Rectal smooth muscle tissue (tissue), 1 donor: ENCODE measurements around the gene CAND1.
"Not testable (repeated sequence)": the region's sequence is repeated elsewhere in the genome, so short reads cannot be mapped to it uniquely, and the experiment has no call there.

ENCODE experiments used
- H3K27ac ChIP-seq: one replicate; pipeline ENCODE4 v1.7.0; 2013; ENCODE audit warnings: low read depth, low read length, inconsistent platforms
- H3K27me3 ChIP-seq: one replicate; pipeline ENCODE4 v1.7.0; 2013; ENCODE audit warnings: low read length; ENCODE audit not compliant: control insufficient read depth, insufficient read depth
- H3K36me3 ChIP-seq: one replicate; pipeline ENCODE4 v1.7.0; 2013; ENCODE audit warnings: low read length; ENCODE audit not compliant: control insufficient read depth, insufficient read depth
- H3K4me1 ChIP-seq: one replicate; pipeline ENCODE4 v1.7.0; 2013; ENCODE audit warnings: low read length; ENCODE audit not compliant: control insufficient read depth, insufficient read depth
- H3K4me3 ChIP-seq: one replicate; pipeline ENCODE4 v1.7.0; 2013; ENCODE audit warnings: low read length
- H3K9ac ChIP-seq: one replicate; pipeline ENCODE4 v1.7.0; 2013; ENCODE audit warnings: low read length

The CAND1 gene

DNA sequence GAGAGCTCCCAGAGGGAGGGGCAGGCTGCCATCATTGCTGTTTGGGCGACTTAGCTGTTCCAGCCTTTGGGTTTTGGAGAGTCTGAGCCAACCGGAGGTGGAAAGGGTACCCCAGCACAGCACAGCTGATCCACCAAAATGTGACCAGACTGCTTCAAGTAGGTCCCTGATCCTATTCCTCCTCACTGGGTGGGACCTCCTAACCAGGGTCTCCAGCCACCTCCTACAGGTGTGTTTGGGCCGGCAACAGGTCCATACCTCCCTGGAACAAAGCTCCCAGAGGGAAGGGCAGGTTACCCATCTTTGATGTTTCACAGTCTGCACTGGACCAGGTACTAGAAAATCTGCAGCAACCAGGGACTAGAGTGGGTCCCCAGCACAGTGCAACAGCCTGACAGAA, 53.8 kb downstream of the CAND1 start:
- Histone ChIP-seq H3K27ac (no peak overlapping the region), H3K4me3 (no peak overlapping the region), H3K27me3 (no peaks in the 10 kb centered on the region), H3K9ac (no peak overlapping the region), H3K4me1 (no peaks in the 10 kb centered on the region), H3K36me3 (no peaks in the 10 kb centered on the region)

DNA sequence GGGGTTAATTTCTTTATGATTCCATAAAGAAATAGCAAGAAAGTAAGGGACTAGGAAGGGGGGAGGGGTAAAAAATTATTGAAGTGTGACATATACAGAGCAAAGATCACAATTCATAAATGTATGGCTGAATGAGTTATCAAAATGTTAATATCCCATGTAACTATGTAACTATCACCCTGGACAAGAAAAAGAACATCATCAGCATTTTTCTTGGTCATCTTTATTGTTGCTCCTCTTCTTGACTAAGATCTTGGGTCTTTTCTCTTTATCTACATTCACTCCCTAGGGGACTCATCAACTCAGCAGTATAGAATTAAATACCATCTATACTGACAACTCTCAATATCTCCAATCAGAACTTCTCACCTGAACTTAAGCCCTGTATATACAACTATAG, 57.5 kb downstream of the CAND1 start:
- Histone ChIP-seq H3K27me3 (no peaks in the 10 kb centered on the region), H3K27ac (no peak overlapping the region), H3K36me3 (no peaks in the 10 kb centered on the region), H3K4me3 (no peak overlapping the region), H3K4me1 (no peaks in the 10 kb centered on the region), H3K9ac (no peak overlapping the region)

DNA sequence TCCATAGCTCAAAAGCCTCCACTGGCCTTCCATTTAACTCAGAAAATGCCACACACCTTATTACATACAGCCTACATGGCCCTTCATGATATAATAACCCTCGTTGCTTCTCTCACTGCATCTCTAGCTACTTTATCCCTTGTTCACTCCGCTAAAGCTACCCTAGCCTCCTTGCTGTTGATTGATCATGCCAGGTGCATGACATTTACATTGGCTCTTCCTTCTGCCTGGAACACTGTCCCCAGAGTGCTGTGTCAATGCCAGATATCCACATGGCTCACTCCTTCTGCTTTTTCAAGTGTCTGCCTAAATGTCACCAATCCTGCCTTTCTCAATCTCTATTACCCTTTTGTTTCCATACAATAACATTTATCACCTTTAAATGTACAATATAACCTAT, 58.3 kb downstream of the CAND1 start:
- H3K36me3 ChIP-seq, result no peaks in the 10 kb centered on the region
- no peak overlapping the region for H3K27ac ChIP-seq
- H3K4me3 ChIP-seq, result no peak overlapping the region
- H3K9ac ChIP-seq, result no peak overlapping the region
- no peaks in the 10 kb centered on the region for H3K27me3 ChIP-seq
- no peaks in the 10 kb centered on the region for H3K4me1 ChIP-seq

DNA sequence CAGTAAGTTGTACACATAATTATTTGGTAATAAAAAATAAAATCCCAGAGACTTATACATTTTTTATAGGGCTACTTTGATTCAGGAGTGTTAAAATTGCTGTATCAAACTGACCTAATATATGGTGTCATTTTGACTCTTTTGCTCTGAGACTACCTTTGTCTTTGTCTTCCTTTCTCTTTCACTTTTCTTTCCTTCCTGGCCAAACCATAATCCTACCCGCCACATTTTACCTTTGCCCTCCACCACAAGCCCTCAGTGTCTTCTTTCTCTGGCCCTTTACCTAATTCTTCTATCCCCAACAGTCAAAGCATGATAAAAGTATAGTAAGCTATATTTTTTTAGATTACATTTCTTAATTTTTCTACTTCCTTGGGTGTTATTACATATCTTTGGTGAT, 62.0 kb downstream of the CAND1 start:
- Histone ChIP-seq H3K4me3 (no peak overlapping the region), H3K4me1 (no peaks in the 10 kb centered on the region), H3K9ac (no peak overlapping the region), H3K27ac (no peak overlapping the region), H3K36me3 (no peaks in the 10 kb centered on the region), H3K27me3 (no peaks in the 10 kb centered on the region)

GRCh38 chr12:67331828-67332227, 62.7 kb downstream of the CAND1 start:
- Histone ChIP-seq H3K36me3 (no peaks in the 10 kb centered on the region), H3K27me3 (no peaks in the 10 kb centered on the region), H3K27ac (no peak overlapping the region), H3K9ac (no peak overlapping the region), H3K4me1 (no peaks in the 10 kb centered on the region), H3K4me3 (no peak overlapping the region)

- no peak overlapping the region for H3K4me3 ChIP-seq
- H3K36me3 ChIP-seq, result no peaks in the 10 kb centered on the region
- H3K27me3 ChIP-seq, result no peaks in the 10 kb centered on the region
- H3K9ac ChIP-seq, result no peak overlapping the region
- H3K27ac ChIP-seq, result no peak overlapping the region
- no peaks in the 10 kb centered on the region for H3K4me1 ChIP-seq
These were observed 64.5 kb downstream of the CAND1 start for GRCh38 chr12:67333649-67334048.

DNA sequence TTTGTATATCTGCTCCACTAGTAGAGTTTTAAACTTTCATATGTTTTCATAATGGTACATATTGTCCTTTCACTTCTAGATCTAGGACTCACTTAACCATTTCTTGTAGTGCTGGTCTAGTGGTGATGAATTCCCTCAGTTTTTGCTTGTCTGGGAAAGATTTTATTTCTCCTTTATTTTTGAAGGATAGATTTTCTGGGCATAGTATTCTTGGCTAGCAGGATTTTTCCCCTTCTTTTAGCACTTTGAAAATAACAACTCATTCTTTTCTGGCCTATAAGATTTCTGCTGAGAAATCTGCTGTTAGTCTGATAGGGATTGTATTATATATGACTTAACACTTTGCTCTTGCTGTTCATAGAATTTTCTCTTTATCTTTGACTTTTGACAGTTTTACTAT, 69.3 kb downstream of the CAND1 start:
- Histone ChIP-seq H3K9ac (no peak overlapping the region), H3K4me1 (no peaks in the 10 kb centered on the region), H3K36me3 (no peaks in the 10 kb centered on the region), H3K27me3 (no peaks in the 10 kb centered on the region), H3K27ac (no peak overlapping the region), H3K4me3 (no peak overlapping the region)

DNA sequence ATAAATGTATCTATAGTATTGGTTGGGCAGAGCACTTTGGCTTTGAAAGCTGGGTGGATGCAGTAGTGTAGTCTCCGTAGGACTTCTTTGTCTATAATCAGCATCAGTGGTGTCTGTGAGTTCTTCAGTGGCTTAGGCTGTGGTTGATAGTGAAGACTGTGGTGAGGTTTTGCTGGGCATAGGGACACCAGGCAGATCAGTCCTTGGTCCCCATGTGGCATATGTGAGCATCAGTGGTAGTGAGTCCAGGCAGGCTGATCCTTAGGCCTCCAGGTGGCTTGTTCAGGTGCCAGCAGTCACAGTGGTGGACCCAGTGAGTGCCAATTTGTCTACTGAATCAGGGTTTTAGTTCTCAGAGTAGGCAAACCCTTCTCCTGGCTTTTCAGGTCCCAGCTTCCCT, 70.4 kb downstream of the CAND1 start:
- H3K36me3 ChIP-seq, result no peaks in the 10 kb centered on the region
- no peak overlapping the region for H3K4me3 ChIP-seq
- H3K27me3 ChIP-seq, result no peaks in the 10 kb centered on the region
- no peak overlapping the region for H3K9ac ChIP-seq
- no peak overlapping the region for H3K27ac ChIP-seq
- no peaks in the 10 kb centered on the region for H3K4me1 ChIP-seq

GRCh38 chr12:67341086-67341485, 71.9 kb downstream of the CAND1 start:
- not testable (repeated sequence) for H3K9ac ChIP-seq, H3K4me1 ChIP-seq, H3K4me3 ChIP-seq, H3K27me3 ChIP-seq, H3K27ac ChIP-seq, H3K36me3 ChIP-seq

DNA sequence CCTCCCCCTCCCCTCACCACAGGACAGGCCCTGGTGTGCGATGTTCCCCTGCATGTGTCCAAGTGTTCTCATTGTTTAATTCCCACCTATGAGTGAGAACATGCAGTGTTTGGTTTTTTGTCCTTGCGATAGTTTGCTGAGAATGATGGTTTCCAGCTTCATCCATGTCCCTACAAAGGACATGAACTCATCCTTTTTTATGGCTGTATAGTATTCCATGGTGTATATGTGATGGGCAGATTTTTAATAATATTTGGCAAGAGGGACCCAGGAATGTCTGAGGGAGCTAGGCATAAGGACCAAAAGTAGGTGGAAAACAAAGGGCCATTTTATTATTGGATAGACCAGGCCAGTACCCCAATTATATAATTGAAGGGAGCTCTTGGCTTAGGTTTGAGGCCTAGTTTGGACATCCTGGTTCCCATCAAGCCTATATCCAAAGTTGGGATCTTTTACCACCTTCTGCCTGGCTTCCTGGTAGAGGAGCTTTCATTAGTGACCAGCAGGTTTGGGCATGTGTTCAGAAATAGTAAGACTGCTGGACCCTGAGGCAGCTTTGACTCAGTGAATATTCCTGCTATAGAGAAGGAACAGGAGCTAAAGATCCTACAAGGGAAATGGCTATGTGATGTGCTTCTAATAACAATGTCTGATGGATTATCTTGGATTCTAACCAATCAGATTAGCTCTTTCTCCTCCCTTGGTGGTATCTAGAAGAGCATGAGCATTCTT, 76.0 kb downstream of the CAND1 start:
- Histone ChIP-seq H3K4me1 (no peaks in the 10 kb centered on the region), H3K9ac (no peak overlapping the region), H3K27me3 (no peaks in the 10 kb centered on the region), H3K4me3 (no peak overlapping the region), H3K27ac (no peak overlapping the region), H3K36me3 (no peaks in the 10 kb centered on the region)

DNA sequence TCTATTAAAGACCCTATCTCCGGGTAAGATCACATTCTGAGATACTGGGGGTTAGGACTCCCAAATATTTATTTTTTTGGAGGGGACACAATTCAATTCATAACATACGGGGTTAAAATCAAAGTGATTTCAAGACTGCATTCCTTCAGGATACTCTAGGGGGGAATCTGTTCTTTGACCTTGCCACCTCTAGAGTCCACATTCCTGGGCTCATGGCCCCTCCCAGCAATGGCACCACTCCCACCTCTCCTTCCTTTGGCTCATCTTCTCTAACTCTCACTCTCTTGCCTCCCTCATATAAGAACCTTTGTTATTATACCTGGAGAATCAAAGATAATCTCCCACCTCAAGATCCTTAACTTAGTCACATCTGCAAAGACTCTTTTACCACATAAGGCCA, 79.5 kb downstream of the CAND1 start:
- H3K36me3 ChIP-seq, result no peaks in the 10 kb centered on the region
- H3K4me3 ChIP-seq, result no peak overlapping the region
- H3K27ac ChIP-seq, result no peak overlapping the region
- no peak overlapping the region for H3K9ac ChIP-seq
- H3K4me1 ChIP-seq, result no peaks in the 10 kb centered on the region
- no peaks in the 10 kb centered on the region for H3K27me3 ChIP-seq

DNA sequence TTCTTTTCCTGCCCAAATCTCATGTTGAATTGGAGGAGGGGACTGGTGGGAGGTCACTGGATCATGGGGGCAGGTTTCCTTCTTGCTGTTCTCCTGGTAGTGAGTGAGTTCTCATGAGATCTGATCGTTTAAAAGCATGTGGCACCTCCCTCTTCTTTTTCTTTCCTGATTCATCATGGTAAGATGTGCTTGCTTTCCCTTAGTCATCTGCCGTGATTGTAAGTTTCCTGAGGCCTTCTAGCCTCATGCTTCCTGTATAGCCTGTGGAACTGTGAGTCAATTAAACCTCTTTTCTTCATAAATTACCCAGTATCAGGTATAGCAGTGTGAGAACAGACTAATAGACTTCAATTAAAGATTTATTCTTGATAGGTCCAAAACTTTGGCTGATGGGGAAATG, 83.5 kb downstream of the CAND1 start:
- H3K27me3 ChIP-seq, result no peaks in the 10 kb centered on the region
- no peak overlapping the region for H3K27ac ChIP-seq
- peaks cover 7% of the 10 kb centered on the region for H3K4me1 ChIP-seq
- no peak overlapping the region for H3K4me3 ChIP-seq
- H3K36me3 ChIP-seq, result no peaks in the 10 kb centered on the region
- no peak overlapping the region for H3K9ac ChIP-seq

- Histone ChIP-seq H3K36me3 (no peaks in the 10 kb centered on the region), H3K4me3 (no peak overlapping the region), H3K27me3 (no peaks in the 10 kb centered on the region), H3K27ac (no peak overlapping the region), H3K9ac (no peak overlapping the region), H3K4me1 (peaks cover 7% of the 10 kb centered on the region)
These were observed 85.2 kb downstream of the CAND1 start for GRCh38 chr12:67354322-67354721.
